IMR-90 (cell line): ENCODE results near the gene TMPRSS5. TPM values are rescaled to one million over a fixed set of nuclear protein-coding genes. Genes with fewer than 3 reads are reported as not detected.

Source experiments
- ATAC-seq: fragments of 200-7000 bp; cut with Tn5 transposase; 2 replicates; pipeline ENCODE4 v1.9.1; 2020; ENCODE audit warnings: low read depth, mild to moderate bottlenecking, moderate library complexity
- BruUV-seq: library from RNA; stranded (reverse); fragments of 400-500 nt; replicated peaks from 2 replicates; lab custom pipeline; 2021; lab: Mats Ljungman, UMichigan
- CTCF ChIA-PET: fragments of 300-600 bp; formaldehyde crosslinking; extraction: SDS; loops from one replicate; lab custom pipeline; 2021; ENCODE audit warnings: antibody characterized with exemption; lab: Yijun Ruan, JAX
- POLR2A ChIA-PET: fragments of 300-600 bp; sonication (Branson Sonifier 250); formaldehyde crosslinking; loops from one replicate; lab custom pipeline; 2022; ENCODE audit warnings: antibody characterized with exemption; ENCODE audit not compliant: unreplicated experiment; lab: Charles Lee
- DNase-seq: peaks from one replicate; pipeline ENCODE4 v3.0.0; 2013
- H2AFZ ChIP-seq: replicated peaks from 2 replicates; pipeline ENCODE3; 2013; ENCODE audit warnings: low read length, mild to moderate bottlenecking; ENCODE audit not compliant: poor library complexity
- H2AK5ac ChIP-seq: 2 replicates; pipeline ENCODE4 v1.6.1; 2013; ENCODE audit warnings: low read depth, low read length, inconsistent platforms
- H2AK9ac ChIP-seq: replicated peaks from 2 replicates; pipeline ENCODE3; 2013; ENCODE audit warnings: mild to moderate bottlenecking, low read depth, low read length, moderate library complexity; ENCODE audit not compliant: poor library complexity
- H2BK120ac ChIP-seq: 2 replicates; pipeline ENCODE4 v1.6.1; 2013; ENCODE audit warnings: low read depth, low read length, inconsistent platforms
- H2BK15ac ChIP-seq: 3 replicates; pipeline ENCODE4 v1.6.1; 2013; ENCODE audit warnings: low read depth, low read length, inconsistent platforms
- H2BK20ac ChIP-seq: 2 replicates; pipeline ENCODE4 v1.6.1; 2013; ENCODE audit warnings: low read depth, mild to moderate bottlenecking, inconsistent platforms, low read length, moderate library complexity
- H2BK5ac ChIP-seq: 2 replicates; pipeline ENCODE4 v1.6.1; 2013; ENCODE audit warnings: mild to moderate bottlenecking, low read depth, low read length, inconsistent platforms; ENCODE audit not compliant: poor library complexity, severe bottlenecking
- H3K14ac ChIP-seq: replicated peaks from 2 replicates; pipeline ENCODE4 v1.6.1; 2013; ENCODE audit warnings: low read depth, low read length, inconsistent platforms
- H3K18ac ChIP-seq: 2 replicates; pipeline ENCODE4 v1.6.1; 2013; ENCODE audit warnings: low read depth, low read length, control low read depth
- H3K23ac ChIP-seq: 2 replicates; pipeline ENCODE4 v1.6.1; 2013; ENCODE audit warnings: low read depth, low read length, inconsistent platforms
- H3K27ac ChIP-seq: 2 replicates; pipeline ENCODE4 v1.5.1; 2013; ENCODE audit warnings: mild to moderate bottlenecking, control low read depth, low read length; ENCODE audit not compliant: insufficient read depth
- H3K27me3 ChIP-seq: 2 replicates; pipeline ENCODE4 v1.6.1; 2013; ENCODE audit warnings: low read length; ENCODE audit not compliant: control insufficient read depth, insufficient read depth
- H3K36me3 ChIP-seq: 2 replicates; pipeline ENCODE4 v1.6.1; 2013; ENCODE audit warnings: low read length, mixed read lengths; ENCODE audit not compliant: control insufficient read depth, insufficient read depth
- H3K4ac ChIP-seq: 2 replicates; pipeline ENCODE4 v1.6.1; 2013; ENCODE audit warnings: low read depth, low read length, inconsistent platforms
- H3K4me1 ChIP-seq: 2 replicates; pipeline ENCODE4 v1.6.1; 2013; ENCODE audit warnings: low read length, mixed read lengths; ENCODE audit not compliant: control insufficient read depth, insufficient read depth
- H3K4me2 ChIP-seq: 2 replicates; pipeline ENCODE4 v1.6.1; 2013; ENCODE audit warnings: low read depth, mild to moderate bottlenecking, control low read depth, low read length, moderate library complexity
- H3K4me3 ChIP-seq: 2 replicates; pipeline ENCODE4 v1.5.1; 2013; ENCODE audit warnings: low read depth, mild to moderate bottlenecking, control low read depth, low read length, moderate library complexity; ENCODE audit not compliant: insufficient read depth
- H3K56ac ChIP-seq: 2 replicates; pipeline ENCODE4 v1.6.1; 2013; ENCODE audit warnings: low read length, inconsistent platforms; ENCODE audit not compliant: insufficient read depth; ENCODE audit errors: extremely low read depth
- H3K79me1 ChIP-seq, 2 experiments: 2 replicates each; pipeline ENCODE4 v1.6.1; 2013; ENCODE audit warnings: low read length in 2 of 2, inconsistent platforms in 1 of 2, low read depth in 1 of 2
- H3K9ac ChIP-seq: 2 replicates; pipeline ENCODE4 v1.6.1; 2013; ENCODE audit warnings: low read depth, low read length, control low read depth
- H3K9me1 ChIP-seq: 2 replicates; pipeline ENCODE4 v1.6.1; 2013; ENCODE audit warnings: low read length, inconsistent platforms; ENCODE audit not compliant: insufficient read depth
- H3K9me3 ChIP-seq: 2 replicates; pipeline ENCODE4 v1.6.1; 2013; ENCODE audit warnings: low read length; ENCODE audit not compliant: control insufficient read depth, insufficient read depth
- H4K20me1 ChIP-seq: 2 replicates; pipeline ENCODE4 v1.6.1; 2013; ENCODE audit warnings: low read length, inconsistent platforms; ENCODE audit not compliant: insufficient read depth
- H4K5ac ChIP-seq: 2 replicates; pipeline ENCODE4 v1.6.1; 2013; ENCODE audit warnings: mild to moderate bottlenecking, low read depth, low read length, control low read depth
- H4K8ac ChIP-seq, 2 experiments: 2 replicates each; pipeline ENCODE4 v1.6.1; 2013; ENCODE audit warnings: low read depth in 2 of 2, low read length in 2 of 2, control low read depth in 1 of 2, inconsistent platforms in 1 of 2
- H4K91ac ChIP-seq: 2 replicates; pipeline ENCODE4 v1.6.1; 2013; ENCODE audit warnings: low read depth, low read length, inconsistent platforms; ENCODE audit not compliant: insufficient read depth
- BHLHE40 ChIP-seq: fragments of 150-350 bp; IDR thresholded peaks from 2 replicates; pipeline ENCODE4 v1.6.1; 2016; ENCODE audit warnings: mild to moderate bottlenecking, low read depth, low read length
- FOS ChIP-seq: fragments of 150-350 bp; IDR thresholded peaks from 2 replicates; pipeline ENCODE4 v1.6.1; 2016; ENCODE audit warnings: low read depth, low read length
- MAZ ChIP-seq: IDR thresholded peaks from 2 replicates; pipeline ENCODE4 v1.6.1; 2012; ENCODE audit warnings: low read depth, mild to moderate bottlenecking, low read length, improper control_type of control experiment, moderate library complexity, borderline replicate concordance
- POLR2A ChIP-seq: IDR thresholded peaks from 2 replicates; pipeline ENCODE4 v1.6.1; 2012; ENCODE audit warnings: mild to moderate bottlenecking, low read depth, low read length
- RCOR1 ChIP-seq: IDR thresholded peaks from 2 replicates; pipeline ENCODE4 v1.6.1; 2012; ENCODE audit warnings: mild to moderate bottlenecking, low read length, improper control_type of control experiment; ENCODE audit not compliant: insufficient replicate concordance
- RFX5 ChIP-seq: IDR thresholded peaks from 2 replicates; pipeline ENCODE4 v1.8.0; 2012; ENCODE audit warnings: low read depth, mild to moderate bottlenecking, low read length, moderate library complexity
- WGBS, 2 experiments: methylation state at CpG; one replicate each; pipeline versions ENCODE4 v1.1.5 to v1.1.7; 2013; ENCODE audit warnings: missing lambda C conversion rate in 2 of 2; ENCODE audit not compliant: insufficient read length in 1 of 2; ENCODE audit errors: extremely low coverage in 2 of 2; 5-methylcytosine and 5-hydroxymethylcytosine counted together
- dilution Hi-C: fragments of 300-500 bp; cut with HindIII; formaldehyde crosslinking; loops from one replicate; pipeline ENCODE4 v1.14.3; 2018; ENCODE audit warnings: low sequenced_read_pairs; ENCODE audit not compliant: unreplicated experiment
- in situ Hi-C: fragments of 300-500 bp; cut with MboI; formaldehyde crosslinking; loops from 3 replicates; pipeline ENCODE4 v1.14.3; 2019; ENCODE audit warnings: low sequenced_read_pairs, inconsistent platforms, mixed read lengths
- intact Hi-C: fragments of 100-400 bp; cut with micrococcal nuclease; formaldehyde crosslinking; loops from 2 replicates; pipeline ENCODE4 v1.10.0; 2022
- polyA plus RNA-seq, 3 experiments: library from polyadenylated mRNA; depleted of rRNA; stranded (reverse); fragments of >200 nt; gene quantifications; 2 replicates each; pipeline ENCODE4 v1.2.3, GENCODE V29; 2012; ENCODE audit warnings: low replicate concordance in 1 of 3
- total RNA-seq: library from RNA; depleted of rRNA; stranded (reverse); fragments of >200 nt; gene quantifications from 2 replicates; pipeline ENCODE4 v1.2.3, GENCODE V29; 2012
- TF ChIP-seq, protein P1 (sequence below): conservative IDR thresholded peaks from 2 replicates; pipeline ENCODE4 v1.5.1; 2012; ENCODE audit warnings: mild to moderate bottlenecking, low read depth, low read length, improper control_type of control experiment
- TF ChIP-seq, protein P2 (sequence below): fragments of 150-350 bp; IDR thresholded peaks from 2 replicates; pipeline ENCODE4 v1.6.1; 2017; ENCODE audit warnings: mild to moderate bottlenecking, antibody characterized with exemption, low read length, low read depth

Gene TMPRSS5
- total and polyA plus RNA-seq, 2 of the 4 experiments (the other 2 are of a cell fraction): under 0.01 to 0.24 TPM

DNA sequence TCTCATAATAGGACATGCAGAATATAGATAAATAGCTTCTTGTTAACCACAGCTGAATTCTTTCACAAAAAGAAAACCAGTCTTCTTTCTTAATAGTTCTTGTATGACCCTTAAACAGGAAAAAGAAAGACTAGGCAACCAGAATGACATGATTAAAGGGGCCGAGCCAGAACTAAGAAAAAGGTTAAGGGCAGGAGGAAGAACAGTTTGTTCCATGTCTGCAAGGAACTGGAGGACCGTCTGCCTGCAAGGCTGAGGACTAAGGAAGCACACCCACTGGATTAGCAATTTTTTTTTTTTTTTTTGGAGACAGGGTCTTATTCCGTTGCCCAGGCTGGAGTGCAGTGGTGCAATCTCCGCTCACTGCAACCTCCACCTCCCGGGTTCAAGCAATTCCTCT lies 26.0 kb upstream of the TMPRSS5 start:
- Histone ChIP-seq H3K14ac (no peak overlapping the region), H3K23ac (no peak overlapping the region), H3K36me3 (peaks cover 11% of the 10 kb centered on the region), H3K79me1 (no peaks in the 10 kb centered on the region), H3K9ac (no peak overlapping the region), H2AK5ac (no peak overlapping the region), H2BK20ac (no peak overlapping the region), H2AK9ac (no peak overlapping the region), H2BK120ac (no peak overlapping the region), H3K27ac (no peak overlapping the region), H3K4me3 (no peak overlapping the region), H3K9me1 (peaks cover 10% of the 10 kb centered on the region; the same call in 1 of the 2 replicates), H2BK15ac (no peak overlapping the region), H3K4ac (no peak overlapping the region), H4K8ac (no peak overlapping the region), H3K18ac (no peak overlapping the region), H3K56ac (no peak overlapping the region), H3K27me3 (no peaks in the 10 kb centered on the region), H4K20me1 (no peaks in the 10 kb centered on the region), H2AFZ (no peak overlapping the region), H2BK5ac (no peak overlapping the region), H4K5ac (no peak overlapping the region), H4K91ac (no peak overlapping the region), H3K4me2 (no peak overlapping the region), H3K9me3 (no peaks in the 10 kb centered on the region), H3K4me1 (peaks cover 4% of the 10 kb centered on the region; the same call in 1 of the 2 replicates)
- ATAC-seq (no peak), DNase-seq (no peak)
- CTCF ChIA-PET: interaction anchor here (1.1 to 1.4 kb wide), 2 partner anchors 179 to 442 kb away, joined by 3 read pairs; no protein-coding TSS in a partner anchor
- dilution Hi-C loops: no loop called here
- in situ Hi-C loops: loop anchor here (5.0 kb wide), 1 partner anchor 420 kb away; the partner anchor contains the start of gene TTC12
- TF ChIP-seq RFX5 (no peak), FOS (no peak), POLR2A (no peak), BHLHE40 (no peak), MAZ (no peak), RCOR1 (no peak)
- TF ChIP-seq, protein P1, sequence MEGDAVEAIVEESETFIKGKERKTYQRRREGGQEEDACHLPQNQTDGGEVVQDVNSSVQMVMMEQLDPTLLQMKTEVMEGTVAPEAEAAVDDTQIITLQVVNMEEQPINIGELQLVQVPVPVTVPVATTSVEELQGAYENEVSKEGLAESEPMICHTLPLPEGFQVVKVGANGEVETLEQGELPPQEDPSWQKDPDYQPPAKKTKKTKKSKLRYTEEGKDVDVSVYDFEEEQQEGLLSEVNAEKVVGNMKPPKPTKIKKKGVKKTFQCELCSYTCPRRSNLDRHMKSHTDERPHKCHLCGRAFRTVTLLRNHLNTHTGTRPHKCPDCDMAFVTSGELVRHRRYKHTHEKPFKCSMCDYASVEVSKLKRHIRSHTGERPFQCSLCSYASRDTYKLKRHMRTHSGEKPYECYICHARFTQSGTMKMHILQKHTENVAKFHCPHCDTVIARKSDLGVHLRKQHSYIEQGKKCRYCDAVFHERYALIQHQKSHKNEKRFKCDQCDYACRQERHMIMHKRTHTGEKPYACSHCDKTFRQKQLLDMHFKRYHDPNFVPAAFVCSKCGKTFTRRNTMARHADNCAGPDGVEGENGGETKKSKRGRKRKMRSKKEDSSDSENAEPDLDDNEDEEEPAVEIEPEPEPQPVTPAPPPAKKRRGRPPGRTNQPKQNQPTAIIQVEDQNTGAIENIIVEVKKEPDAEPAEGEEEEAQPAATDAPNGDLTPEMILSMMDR: no peak
- TF ChIP-seq, protein P2, sequence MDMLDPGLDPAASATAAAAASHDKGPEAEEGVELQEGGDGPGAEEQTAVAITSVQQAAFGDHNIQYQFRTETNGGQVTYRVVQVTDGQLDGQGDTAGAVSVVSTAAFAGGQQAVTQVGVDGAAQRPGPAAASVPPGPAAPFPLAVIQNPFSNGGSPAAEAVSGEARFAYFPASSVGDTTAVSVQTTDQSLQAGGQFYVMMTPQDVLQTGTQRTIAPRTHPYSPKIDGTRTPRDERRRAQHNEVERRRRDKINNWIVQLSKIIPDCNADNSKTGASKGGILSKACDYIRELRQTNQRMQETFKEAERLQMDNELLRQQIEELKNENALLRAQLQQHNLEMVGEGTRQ: no peak
- intact Hi-C loops: loop anchor here (10.0 kb wide), 1 partner anchor 1517 kb away; no protein-coding TSS in a partner anchor
- POLR2A ChIA-PET: no interaction called here
- WGBS, 2 experiments: 71% methylated on average over 1 of the region's 5 CpGs; no CpG with 5 or more reads in 1 of the 2 experiments
- BruUV-seq: no TSS peak
